Measurements from ENCODE around the gene IL16.

- TF ChIP-seq ELF1 (tag; IDR thresholded peaks at IDR 0.05) (no peak), RFX5 (IDR thresholded peaks at IDR 0.05; ENCODE audit: low read depth, low read length) (no peak), SREBF2 (CRISPR knock-in tag; IDR thresholded peaks at IDR 0.05) (no peak), MCM7 (IDR thresholded peaks at IDR 0.05) (no peak)
These were observed 24.8 kb downstream of the IL16 start for GRCh38 chr15:81221449-81221848.
